GM21737 (cell line): ENCODE data around the gene ZNRF3.
"Not testable (repeated sequence)": the region's sequence is repeated elsewhere in the genome, so short reads cannot be mapped to it uniquely, and the experiment has no call there.

ENCODE experiments used
- ATAC-seq: cut with Tn5 transposase; IDR thresholded peaks from one replicate; pipeline ENCODE4 v1.9.1; 2021; ENCODE audit warnings: mild to moderate bottlenecking, moderate library complexity; ENCODE audit not compliant: unreplicated experiment

ZNRF3 gene

DNA sequence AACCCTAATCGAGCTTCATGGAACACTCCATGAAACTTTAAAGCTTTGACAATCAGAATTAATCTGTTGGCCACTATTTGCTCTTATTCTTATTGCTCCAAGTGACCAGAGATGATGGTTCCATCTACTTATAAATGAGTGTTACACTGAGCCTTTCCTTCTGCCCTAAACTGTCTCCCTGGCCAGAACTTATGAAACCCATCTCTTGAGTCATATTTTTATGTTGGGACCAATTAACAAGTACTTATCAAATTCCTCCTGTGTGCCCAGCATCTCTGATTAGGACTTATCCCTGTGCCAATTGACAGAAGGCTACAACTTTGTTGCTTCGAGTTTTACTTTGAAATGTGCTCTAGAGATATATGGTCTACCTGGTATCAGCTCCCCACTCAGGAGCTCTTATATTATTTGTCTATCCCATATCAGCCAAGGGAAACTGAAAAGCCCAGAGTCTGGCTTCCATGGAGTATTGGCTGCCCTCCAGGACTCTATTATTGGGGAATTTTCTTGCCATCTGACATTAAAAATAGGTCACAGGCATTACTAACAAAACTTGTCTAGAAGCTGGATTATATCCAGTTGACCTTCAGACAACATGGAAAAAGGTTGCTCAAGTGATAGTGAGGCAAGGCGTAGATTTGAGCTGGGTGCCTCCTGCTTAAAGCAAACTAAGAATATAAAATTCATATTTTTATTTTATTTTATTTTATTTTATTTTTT, 198.3 kb downstream of the ZNRF3 start:
- no peak for ATAC-seq

DNA sequence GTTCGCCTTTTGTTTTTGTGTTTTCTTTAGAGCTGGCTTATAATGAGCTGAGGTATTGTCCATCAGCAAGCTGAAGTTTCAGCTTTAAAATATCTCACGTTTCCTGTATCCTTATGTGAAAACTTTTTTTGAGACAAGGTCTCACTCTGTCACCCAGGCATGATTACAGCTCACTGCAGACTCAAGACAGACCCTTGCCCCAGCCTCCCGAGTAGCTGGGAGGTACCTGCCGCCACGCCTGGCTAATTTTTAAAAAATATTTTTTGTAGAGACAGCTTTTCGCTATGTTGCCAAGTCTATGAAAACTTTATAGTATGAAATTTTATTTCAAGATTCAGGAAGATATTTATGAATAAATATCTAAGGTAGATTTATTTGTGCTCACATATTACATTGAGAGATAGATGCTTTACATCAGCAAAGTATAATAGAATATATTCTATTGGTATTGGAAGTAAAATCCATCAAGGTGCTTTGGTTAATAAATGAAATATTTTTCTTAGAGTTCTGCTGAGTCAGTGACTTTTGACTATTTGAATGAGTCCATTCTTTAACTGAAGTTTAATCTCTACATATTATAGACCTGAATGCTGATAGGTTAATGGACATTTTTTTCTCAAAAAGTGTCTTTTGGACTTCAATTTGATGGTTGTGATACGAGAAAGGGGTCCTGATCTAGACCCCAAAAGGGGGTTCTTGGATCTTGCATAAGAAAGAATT, 199.6 kb downstream of the ZNRF3 start:
- ATAC-seq: no peak

DNA sequence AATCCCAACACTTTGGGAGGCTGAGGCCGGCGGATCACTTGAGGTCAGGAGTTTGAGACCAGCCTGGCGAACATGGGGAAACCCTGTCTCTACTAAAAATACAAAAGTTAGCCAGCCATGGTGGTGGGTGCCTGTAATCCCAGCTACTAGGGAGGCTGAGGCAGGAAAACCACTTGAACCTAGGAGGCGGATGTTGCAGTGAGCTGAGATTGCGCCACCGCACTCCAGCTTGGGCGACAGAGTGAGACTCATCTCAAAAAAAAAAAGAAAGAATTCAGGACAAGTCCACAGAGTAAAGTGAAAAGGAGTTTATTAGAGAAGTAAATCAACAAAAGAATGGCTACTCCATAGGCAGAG, 200.2 kb downstream of the ZNRF3 start:
- ATAC-seq: not testable (repeated sequence)

DNA sequence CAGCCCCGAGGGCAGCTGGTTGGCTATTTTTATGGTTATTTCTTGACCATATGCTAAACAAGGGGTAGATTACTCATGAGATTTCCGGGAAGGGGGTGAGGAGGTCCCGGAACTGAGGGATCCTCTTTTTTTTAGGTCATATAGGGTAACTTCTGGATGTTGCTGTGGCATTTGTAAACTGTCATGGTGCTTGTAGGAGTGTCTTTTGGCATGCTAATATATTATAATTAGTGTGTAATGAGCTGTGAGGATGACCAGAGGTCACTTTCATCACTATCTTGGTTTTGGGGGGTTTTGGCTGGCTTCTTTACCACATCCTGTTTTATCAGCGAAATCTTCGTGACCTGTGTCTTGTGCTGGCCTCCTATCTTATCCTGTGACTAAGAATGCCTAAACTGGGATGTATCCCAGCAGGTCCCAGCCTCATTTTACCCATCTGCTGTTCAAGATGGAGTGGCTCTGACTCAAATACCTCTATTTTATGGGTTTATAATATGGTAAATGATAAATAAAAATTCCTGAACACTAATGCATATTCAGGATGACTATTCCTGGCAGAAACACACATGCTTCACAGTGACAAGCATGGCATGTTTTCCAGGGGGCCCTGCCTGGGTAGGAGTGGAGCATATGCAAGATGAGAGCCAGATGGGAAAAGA, 200.7 kb downstream of the ZNRF3 start:
- no peak for ATAC-seq

DNA sequence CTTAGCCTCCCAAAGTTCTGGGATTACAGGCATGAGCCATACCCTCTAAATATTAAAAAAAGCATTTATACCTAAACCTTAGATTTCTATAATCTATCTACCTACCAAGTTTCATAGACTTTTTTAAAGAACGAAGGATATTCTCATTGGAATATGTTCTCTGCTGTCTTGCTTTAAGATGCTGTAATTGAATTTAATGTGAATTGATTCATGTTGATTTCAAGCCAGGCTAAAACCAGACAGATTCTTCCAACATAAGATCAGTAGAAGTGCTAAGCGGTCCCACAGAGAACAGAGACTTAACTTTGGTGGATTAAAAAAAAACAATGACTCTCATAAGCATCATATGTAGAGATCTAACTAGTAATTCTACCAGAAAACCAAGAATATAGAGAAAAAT, 203.6 kb downstream of the ZNRF3 start:
- ATAC-seq: no peak

DNA sequence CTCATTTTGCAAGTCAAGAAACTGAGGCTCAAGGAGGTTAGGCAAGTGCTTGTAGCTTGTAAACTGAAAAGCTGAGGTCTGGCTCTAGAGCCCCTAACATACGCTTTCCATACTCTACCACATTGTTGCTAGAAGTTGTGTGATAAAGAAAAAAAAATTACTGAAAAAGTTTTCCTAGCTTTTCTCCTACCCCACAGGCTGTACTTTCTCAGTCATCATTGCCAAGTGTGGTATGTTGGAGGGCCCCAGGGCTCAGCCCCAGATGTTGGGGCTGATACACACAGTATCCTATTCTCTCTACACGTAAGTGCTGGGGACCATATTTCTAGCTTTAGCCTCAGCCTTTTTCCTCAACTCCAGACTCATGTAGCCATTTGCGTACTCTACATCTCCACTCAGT, 205.4 kb downstream of the ZNRF3 start:
- no peak for ATAC-seq

DNA sequence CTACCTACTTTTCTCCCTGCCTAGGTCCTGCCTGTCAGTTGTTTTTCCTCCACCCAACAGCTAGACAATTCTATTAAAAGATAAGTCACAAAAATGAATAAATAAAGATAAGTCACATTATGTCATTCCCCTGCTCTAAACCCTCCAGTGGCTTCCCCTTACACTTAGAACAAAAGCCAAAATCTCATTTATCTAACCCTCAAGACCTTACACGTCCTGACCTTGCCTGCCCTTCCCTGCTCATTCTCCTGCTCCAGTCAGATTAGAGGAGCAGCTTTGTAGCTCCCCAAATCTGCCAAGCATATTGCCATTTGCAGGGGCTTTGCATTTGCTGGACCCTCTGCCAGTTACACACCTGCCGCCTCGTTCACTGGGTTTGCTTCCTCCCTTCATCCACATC, 206.1 kb downstream of the ZNRF3 start:
- no peak for ATAC-seq

DNA sequence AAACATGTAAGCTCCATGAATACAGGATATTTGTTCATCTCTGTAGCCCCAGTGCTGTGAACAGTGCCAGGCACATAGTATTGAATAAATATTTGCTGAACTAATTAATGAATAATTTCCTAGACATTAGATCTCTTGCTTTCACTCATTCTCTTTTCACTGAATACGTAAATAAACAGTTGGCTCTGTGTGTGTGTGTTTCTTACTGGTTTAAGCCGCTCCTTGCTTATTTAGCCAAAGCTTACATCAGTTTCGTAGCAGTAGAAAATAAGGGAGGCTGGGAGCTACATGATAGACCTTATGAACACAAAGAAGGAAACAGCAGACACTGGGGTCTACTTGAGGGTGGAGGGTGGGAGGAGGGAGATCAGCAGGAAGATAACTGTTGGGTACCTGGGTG, 206.7 kb downstream of the ZNRF3 start:
- no peak for ATAC-seq

DNA sequence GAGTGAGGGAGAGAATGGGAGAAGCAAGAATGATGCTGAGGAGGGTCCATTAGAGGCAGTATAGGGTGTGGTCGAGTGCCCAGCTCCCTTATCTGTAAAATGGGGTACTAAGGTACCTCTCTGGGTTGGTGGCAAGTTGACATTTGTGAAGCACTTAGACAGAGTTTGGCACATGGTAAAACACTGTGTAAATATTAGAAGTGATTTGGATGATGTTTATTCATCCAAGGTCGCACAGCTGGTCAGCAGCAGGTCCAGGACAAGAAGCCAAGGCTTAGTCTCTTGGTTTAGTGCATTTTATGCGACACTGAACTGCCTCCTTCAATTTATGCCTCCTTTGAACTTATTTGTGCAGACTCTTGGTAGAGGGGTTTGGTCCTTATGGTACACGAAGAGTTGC, 208.9 kb downstream of the ZNRF3 start:
- ATAC-seq: no peak

DNA sequence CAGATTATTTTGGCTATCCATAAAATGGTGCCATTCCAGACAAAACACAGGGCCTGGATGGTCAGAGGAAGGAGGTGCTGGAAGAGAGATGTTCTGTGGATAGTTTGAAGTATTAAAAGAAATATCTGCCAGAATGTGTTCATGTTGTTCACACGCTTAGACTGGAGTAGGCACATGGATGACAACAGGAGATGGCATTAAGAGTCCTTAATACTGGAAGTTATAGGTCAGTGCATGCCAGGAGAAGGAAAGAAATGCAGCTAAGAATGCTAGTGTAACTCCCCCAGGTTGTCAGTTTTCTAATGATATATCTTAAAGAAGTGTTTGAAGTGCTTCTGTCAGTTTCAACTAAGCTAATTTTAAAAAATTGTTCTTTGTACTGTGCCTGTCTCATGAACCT, 209.7 kb downstream of the ZNRF3 start:
- ATAC-seq: no peak

DNA sequence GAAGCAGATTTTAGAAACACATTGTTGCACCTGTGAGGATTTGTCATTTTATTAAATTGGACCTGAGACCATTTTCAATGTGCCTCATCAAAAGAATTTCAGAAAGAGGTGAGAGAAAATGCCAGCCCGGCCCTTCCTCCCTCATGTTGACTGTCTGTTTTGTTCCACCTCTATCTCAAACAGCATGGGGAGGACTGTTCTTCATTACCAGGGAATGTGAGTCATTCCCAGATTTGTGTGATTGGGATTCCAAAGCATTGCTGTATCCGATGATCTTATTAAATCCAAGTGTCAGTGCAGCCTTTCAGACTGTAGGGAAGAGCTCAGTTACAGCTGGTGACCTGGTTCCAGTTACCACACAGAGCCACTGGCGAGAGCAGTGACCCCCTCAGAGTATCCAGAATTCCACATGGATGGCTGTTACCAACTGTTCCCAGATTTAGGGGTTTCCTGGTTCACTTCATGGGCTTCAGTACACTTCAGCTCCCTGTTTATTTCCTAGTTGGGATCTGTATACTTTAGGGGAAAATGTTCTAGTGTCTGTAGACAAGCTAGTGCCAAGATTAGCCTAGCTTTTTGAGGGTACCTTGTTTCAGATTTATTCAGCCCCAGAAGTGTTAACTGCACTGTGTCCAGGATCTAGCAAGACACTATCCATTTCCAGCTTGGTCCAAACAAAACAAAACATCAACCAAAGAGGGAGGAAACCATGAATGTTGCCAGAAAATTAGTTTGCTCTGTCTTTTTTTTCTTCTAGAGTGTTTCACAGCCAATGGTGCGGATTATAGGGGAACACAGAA, 210.3 kb downstream of the ZNRF3 start:
- no peak for ATAC-seq

DNA sequence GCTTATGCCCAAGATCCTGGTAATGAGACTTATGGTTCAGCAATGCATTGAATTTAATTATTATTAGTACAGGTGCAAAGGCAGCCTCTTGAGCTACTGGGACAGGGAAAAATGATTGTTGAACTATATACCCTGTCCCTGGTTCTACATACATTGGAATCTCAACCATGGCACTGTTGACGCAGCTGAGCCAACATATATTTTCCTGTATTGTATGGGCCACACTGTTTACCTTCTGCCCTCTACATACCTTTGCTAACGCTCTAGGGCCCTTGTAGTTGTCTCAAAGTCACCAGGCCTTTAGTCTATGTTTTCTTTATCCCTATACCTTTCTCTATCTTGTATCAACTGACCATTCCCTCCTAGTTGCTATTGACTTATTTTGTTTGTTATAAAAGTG, 212.1 kb downstream of the ZNRF3 start:
- no peak for ATAC-seq

DNA sequence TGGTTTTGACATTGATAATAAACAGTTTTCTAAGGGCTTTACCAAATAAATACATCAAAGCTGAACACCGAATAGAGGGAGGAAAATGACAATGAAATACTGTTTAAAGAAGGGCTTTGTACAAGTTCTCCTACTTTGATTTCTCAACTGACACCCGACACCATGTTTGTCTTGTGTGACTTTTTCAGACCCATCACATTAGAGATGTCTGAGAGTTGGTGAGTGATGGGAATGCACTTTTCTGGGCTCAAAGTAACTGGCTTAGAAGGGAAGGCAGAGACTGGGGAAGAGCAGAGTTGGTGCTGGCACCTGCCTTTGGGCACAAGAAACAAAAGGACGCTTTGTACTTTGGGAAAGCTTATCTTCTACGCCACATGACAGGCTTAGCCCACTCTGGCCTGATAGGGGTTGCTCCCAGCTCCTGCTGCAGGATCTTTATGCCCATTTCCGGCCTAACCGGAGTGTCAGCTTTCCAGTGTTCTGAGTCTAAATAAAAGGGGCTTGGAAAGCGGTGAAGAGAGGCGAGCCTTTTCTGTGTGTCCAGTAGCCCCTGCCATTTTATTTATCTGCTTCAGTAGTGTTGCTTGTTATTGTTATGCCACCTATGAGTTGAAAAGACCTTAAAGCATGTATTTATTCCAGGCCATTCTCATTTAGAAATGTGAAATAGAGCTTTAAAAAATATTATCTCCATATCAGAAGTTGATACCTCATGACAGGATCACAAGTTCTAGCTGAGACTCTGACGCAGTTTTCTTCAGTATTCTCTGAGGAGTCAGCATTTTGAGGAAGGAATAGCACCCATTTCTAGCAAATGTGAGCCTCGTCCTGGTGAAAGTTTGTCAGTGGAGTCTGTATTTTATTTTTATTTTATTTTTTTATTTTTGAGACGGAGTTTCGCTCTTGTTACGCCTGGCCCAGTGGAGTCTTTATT, 213.6 kb downstream of the ZNRF3 start:
- no peak for ATAC-seq

DNA sequence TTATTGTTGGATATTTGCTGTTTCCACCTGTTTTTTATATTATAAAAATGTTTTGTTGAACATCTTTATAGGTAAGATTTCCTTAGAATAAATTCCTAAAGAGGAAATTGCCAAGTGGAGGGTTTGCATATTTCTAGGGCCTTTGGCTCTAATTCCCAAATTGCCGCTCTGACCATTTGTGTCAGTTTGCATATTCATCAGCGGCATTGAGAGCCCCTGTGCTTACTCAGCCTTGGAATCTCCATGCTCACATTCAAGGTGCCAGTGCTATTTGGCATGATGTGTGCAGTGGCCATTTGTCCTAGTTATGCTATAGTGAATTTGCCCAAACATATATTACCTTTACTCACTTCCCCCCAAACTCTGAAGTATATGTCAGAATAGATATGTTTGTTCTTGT, 214.9 kb downstream of the ZNRF3 start:
- no peak for ATAC-seq

DNA sequence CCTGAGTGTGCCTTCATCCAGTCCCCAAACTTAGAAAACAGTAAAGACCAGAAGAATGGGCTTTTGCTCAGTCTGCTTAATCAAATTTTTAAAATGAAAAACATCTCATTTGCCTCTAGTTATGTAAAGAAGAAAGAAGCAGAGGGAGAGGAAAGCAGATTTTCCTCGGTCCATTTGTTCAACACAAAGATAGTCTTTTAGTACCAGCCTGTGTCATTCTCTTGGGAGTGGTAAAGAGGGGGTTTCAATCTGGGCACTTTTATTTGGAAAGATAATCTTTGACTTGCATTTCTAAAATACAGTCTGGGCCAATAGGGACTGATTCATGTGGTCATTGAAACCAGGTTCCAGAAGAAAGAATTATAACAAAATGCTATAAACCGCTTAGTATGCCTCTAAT, 218.9 kb downstream of the ZNRF3 start:
- no peak for ATAC-seq

DNA sequence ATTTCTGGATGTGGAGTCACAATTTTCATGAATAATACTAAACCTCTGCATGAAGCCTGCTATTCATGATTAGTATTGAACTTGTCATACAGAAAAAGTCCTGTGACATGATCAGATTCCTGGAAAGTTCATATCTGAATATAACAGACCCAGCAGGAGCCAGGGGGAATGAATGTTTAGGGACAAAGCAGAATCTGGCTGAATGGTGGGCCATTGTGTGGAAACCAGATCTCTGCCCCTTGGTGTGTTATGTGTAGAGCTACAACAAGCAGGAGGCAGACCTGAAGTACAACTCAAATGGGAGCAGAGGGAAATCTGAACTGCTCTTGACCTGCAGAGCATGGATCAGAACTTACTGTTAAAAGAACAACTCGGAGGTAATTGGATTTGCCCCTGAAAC, 219.7 kb downstream of the ZNRF3 start:
- no peak for ATAC-seq

DNA sequence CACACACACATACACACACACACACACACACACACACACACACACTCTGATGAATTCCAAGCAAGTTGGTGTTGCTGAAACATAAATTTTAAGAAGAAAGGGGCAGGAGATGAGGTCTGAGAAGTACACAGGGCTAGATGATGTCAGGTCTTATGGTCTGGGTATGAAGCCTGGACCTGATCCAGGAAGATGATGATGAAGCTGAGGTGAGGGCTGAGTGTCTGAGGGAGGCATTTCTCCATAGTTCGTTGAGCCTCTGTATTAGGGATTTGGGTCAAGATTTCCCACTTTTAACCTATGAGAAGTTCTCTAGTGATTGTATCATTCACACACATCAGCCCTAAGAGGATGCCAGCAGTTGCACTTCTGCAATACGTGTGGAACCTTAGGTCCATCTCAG, 222.1 kb downstream of the ZNRF3 start:
- no peak for ATAC-seq

DNA sequence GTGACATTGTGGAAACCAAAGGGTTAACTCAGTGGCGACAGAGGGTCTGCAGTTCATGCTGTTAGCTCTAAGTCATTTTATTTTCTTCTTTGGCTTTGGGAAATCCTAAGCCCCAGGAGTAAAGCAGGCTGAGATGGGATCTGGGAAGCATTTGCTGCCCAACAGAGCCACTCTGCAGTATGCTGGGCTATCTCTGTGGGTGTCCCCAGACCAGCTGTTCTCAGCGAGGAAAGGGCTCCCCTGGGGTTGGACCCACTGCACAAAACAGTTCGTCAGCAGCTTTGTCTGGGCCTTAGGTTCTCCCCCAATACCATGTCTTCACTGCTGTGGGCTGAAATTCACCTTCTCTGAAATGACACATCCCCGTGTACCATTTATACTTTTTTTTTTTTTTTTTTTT, 223.5 kb downstream of the ZNRF3 start:
- ATAC-seq: no peak
